ENCODE measurements around the gene NOSIP.
"Not testable (repeated sequence)": the region's sequence is repeated elsewhere in the genome, so short reads cannot be mapped to it uniquely, and the experiment has no call there.

Gene NOSIP

GRCh38 chr19:49580264-49581006 lies at the start of gene NOSIP:
Gene NOSIP (minus strand): TSS chr19:49580556. CDS start chr19:49560691, 19,865 bp downstream.
- peak; percentile 99 for ATAC-seq (replicated peaks; ENCODE audit: extremely low read depth, poor library complexity, severe bottlenecking)
- H3K27me3 Mint-ChIP-seq: no peaks in the 10 kb centered on the region
- DNase-seq (ENCODE audit: low spot score in 2 of 2): peak; percentile 92 to 95
- H3K4me3 Mint-ChIP-seq: peak within 1 kb of the TSS; percentile 93
- no peaks in the 10 kb centered on the region for H3K9me3 Mint-ChIP-seq
- H3K4me1 Mint-ChIP-seq: peaks cover 32% of the 10 kb centered on the region
- H3K27ac Mint-ChIP-seq (ENCODE audit: low read depth): peak within 1 kb of the TSS; percentile 87
- peaks cover 18% of the 10 kb centered on the region for H3K36me3 Mint-ChIP-seq (ENCODE audit: insufficient read depth)

DNA sequence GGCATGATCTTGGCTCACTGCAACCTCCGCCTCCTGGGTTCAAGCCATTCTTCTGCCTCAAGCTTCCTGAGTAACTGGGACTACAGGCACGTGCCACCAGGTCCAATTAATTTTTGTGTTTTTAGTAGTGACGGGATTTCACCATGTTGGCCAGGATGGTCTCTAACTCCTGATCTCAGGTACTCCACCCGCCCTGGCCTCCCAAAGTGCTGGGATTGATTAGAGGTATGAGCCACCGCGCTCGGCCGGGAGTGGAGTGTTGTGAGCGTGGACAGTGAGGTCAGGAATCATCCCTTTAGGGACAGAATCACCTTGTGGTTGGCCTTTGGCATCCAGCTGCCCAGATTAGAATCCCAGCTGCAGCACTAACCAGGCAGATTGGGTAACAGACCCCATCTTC lies 49.3 kb upstream of the NOSIP start:
- Mint-ChIP-seq H3K4me1 (no peaks in the 10 kb centered on the region), H3K36me3 (ENCODE audit: insufficient read depth) (peaks cover 11% of the 10 kb centered on the region), H3K9me3 (no peaks in the 10 kb centered on the region), H3K27me3 (no peaks in the 10 kb centered on the region), H3K27ac (ENCODE audit: low read depth) (no peak overlapping the region), H3K4me3 (no peak overlapping the region)
- no peak for DNase-seq (ENCODE audit: low spot score in 2 of 2)
- ATAC-seq (replicated peaks; ENCODE audit: extremely low read depth, poor library complexity, severe bottlenecking): no peak

DNA sequence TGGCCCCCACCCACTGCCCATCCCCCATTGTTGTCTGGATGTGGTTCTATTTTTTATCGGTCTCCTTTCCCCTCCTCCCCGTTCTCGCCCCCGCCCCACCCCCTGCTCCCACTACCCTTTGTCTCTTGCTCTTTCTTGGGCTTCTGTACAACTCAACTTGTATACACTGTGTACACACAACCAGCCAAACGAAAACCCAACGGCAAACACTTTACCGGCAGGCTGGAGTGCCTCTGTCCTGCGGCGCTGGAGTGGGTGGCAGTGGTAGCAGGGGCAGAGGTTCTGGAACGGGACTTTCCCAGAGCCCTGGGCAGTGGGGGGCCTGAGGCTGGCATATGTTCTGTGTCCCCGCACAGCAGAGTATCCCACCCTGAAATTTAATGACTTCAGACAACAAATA lies 45.9 kb upstream of the NOSIP start:
- Mint-ChIP-seq H3K36me3 (ENCODE audit: insufficient read depth) (peaks cover 17% of the 10 kb centered on the region), H3K4me3 (no peak overlapping the region), H3K27ac (ENCODE audit: low read depth) (no peak overlapping the region), H3K27me3 (no peaks in the 10 kb centered on the region), H3K4me1 (peaks cover 6% of the 10 kb centered on the region), H3K9me3 (no peaks in the 10 kb centered on the region)
- no peak for DNase-seq (ENCODE audit: low spot score in 2 of 2)
- ATAC-seq (replicated peaks; ENCODE audit: extremely low read depth, poor library complexity, severe bottlenecking): no peak

- H3K4me1 Mint-ChIP-seq: peaks cover 6% of the 10 kb centered on the region
- no peak overlapping the region for H3K4me3 Mint-ChIP-seq
- peaks cover 17% of the 10 kb centered on the region for H3K36me3 Mint-ChIP-seq (ENCODE audit: insufficient read depth)
- H3K9me3 Mint-ChIP-seq: no peaks in the 10 kb centered on the region
- no peak overlapping the region for H3K27ac Mint-ChIP-seq (ENCODE audit: low read depth)
- ATAC-seq (replicated peaks; ENCODE audit: extremely low read depth, poor library complexity, severe bottlenecking): no peak
- no peak for DNase-seq (ENCODE audit: low spot score in 2 of 2)
- no peaks in the 10 kb centered on the region for H3K27me3 Mint-ChIP-seq
These were observed 44.9 kb upstream of the NOSIP start for GRCh38 chr19:49624967-49625910.

DNA sequence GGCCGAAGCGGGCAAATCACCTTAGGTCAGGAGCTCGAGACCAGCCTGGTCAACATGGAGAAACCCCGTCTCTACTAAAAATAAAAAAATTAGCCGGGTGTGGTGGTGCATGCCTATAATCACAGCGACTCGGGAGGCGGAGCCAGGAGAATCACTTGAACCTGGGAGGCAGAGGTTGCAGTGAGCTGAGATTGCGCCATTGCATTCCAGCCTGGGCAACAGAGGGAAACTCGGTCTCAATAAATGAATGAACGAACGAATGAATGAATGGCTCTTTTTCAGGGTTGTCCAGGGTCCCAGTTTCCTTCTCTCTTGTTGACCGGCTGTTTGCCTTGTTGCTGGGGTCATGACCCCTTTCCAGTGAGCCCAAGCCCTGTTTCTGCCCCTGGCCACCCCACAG lies 37.5 kb upstream of the NOSIP start:
- not testable (repeated sequence) for DNase-seq (ENCODE audit: low spot score in 2 of 2); ATAC-seq (replicated peaks; ENCODE audit: extremely low read depth, poor library complexity, severe bottlenecking); H3K27me3 Mint-ChIP-seq; H3K4me3 Mint-ChIP-seq; H3K27ac Mint-ChIP-seq (ENCODE audit: low read depth); H3K9me3 Mint-ChIP-seq
- Mint-ChIP-seq H3K4me1 (peaks cover 25% of the 10 kb centered on the region), H3K36me3 (ENCODE audit: insufficient read depth) (peaks cover 52% of the 10 kb centered on the region)

- no peak for DNase-seq (ENCODE audit: low spot score in 2 of 2)
- peaks cover 57% of the 10 kb centered on the region for H3K36me3 Mint-ChIP-seq (ENCODE audit: insufficient read depth)
These were observed 36.6 kb upstream of the NOSIP start for GRCh38 chr19:49616945-49617344.

GRCh38 chr19:49616532-49616931 lies 36.2 kb upstream of the NOSIP start:
- no peaks in the 10 kb centered on the region for H3K9me3 Mint-ChIP-seq
- DNase-seq (ENCODE audit: low spot score in 2 of 2) (no peak), ATAC-seq (replicated peaks; ENCODE audit: extremely low read depth, poor library complexity, severe bottlenecking) (no peak)
- H3K27me3 Mint-ChIP-seq: no peaks in the 10 kb centered on the region
- H3K36me3 Mint-ChIP-seq (ENCODE audit: insufficient read depth): peaks cover 56% of the 10 kb centered on the region
- peaks cover 30% of the 10 kb centered on the region for H3K4me1 Mint-ChIP-seq
- H3K4me3 Mint-ChIP-seq: no peak overlapping the region
- no peak overlapping the region for H3K27ac Mint-ChIP-seq (ENCODE audit: low read depth)

More at GRCh38 chr19:49616945-49617344, 36.6 kb upstream of the NOSIP start:
- Mint-ChIP-seq H3K9me3 (no peaks in the 10 kb centered on the region), H3K4me1 (peaks cover 30% of the 10 kb centered on the region), H3K27ac (ENCODE audit: low read depth) (no peak overlapping the region), H3K4me3 (no peak overlapping the region), H3K27me3 (no peaks in the 10 kb centered on the region)
- no peak for ATAC-seq (replicated peaks; ENCODE audit: extremely low read depth, poor library complexity, severe bottlenecking)

- H3K36me3 Mint-ChIP-seq (ENCODE audit: insufficient read depth): peaks cover 53% of the 10 kb centered on the region
- no peaks in the 10 kb centered on the region for H3K9me3 Mint-ChIP-seq
- no peak overlapping the region for H3K27ac Mint-ChIP-seq (ENCODE audit: low read depth)
- H3K4me3 Mint-ChIP-seq: no peak overlapping the region
- H3K27me3 Mint-ChIP-seq: no peaks in the 10 kb centered on the region
- peaks cover 30% of the 10 kb centered on the region for H3K4me1 Mint-ChIP-seq
- DNase-seq (ENCODE audit: low spot score in 2 of 2) (no peak), ATAC-seq (replicated peaks; ENCODE audit: extremely low read depth, poor library complexity, severe bottlenecking) (no peak)
These were observed 35.5 kb upstream of the NOSIP start for GRCh38 chr19:49615861-49616260.

DNA sequence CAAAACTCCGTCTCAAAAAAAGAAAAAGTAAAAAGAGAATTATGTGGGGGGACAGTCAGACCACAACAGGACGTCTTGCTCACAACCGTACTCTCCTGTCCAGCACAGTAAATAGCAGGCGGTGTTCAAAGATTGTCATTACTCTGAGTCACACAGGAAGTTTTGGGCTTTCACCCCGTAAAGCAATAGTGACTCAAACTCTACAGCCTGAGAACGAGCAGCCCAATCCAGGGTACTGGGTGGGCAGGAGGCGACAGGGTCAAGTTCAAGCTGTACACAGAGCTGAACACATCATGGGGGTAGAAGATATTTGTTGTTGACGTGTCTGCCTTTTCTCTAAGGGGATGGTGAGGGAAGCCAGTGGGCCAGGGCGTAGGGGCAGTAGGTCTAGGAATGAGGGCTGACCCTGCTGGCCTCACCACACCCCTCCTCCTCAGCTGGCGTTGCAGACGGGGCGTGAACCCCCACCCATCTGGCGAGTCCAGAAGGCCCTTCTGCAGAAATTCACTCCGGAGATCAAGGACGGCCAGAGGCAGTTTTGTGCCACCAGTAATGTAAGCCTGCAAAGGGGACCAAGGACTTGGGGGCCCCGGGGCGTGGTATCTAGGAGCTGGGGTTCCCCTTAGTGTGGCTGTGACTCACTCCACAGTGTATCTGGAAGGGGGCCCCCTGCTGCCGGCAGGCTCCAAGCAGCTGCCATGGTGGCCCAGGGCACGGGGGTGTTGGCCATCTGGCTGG lies 33.9 kb upstream of the NOSIP start:
- Mint-ChIP-seq H3K4me1 (peaks cover 30% of the 10 kb centered on the region), H3K27me3 (no peaks in the 10 kb centered on the region), H3K4me3 (peak overlapping the region; percentile 10), H3K9me3 (no peaks in the 10 kb centered on the region), H3K27ac (ENCODE audit: low read depth) (peak overlapping the region; percentile 92), H3K36me3 (ENCODE audit: insufficient read depth) (peaks cover 51% of the 10 kb centered on the region)
- no peak for DNase-seq (ENCODE audit: low spot score in 2 of 2)
- peak; percentile 72 for ATAC-seq (replicated peaks; ENCODE audit: extremely low read depth, poor library complexity, severe bottlenecking)

- no peak for ATAC-seq (replicated peaks; ENCODE audit: extremely low read depth, poor library complexity, severe bottlenecking)
- peaks cover 50% of the 10 kb centered on the region for H3K36me3 Mint-ChIP-seq (ENCODE audit: insufficient read depth)
- no peak for DNase-seq (ENCODE audit: low spot score in 2 of 2)
These were observed 33.0 kb upstream of the NOSIP start for GRCh38 chr19:49613374-49613773.

DNA sequence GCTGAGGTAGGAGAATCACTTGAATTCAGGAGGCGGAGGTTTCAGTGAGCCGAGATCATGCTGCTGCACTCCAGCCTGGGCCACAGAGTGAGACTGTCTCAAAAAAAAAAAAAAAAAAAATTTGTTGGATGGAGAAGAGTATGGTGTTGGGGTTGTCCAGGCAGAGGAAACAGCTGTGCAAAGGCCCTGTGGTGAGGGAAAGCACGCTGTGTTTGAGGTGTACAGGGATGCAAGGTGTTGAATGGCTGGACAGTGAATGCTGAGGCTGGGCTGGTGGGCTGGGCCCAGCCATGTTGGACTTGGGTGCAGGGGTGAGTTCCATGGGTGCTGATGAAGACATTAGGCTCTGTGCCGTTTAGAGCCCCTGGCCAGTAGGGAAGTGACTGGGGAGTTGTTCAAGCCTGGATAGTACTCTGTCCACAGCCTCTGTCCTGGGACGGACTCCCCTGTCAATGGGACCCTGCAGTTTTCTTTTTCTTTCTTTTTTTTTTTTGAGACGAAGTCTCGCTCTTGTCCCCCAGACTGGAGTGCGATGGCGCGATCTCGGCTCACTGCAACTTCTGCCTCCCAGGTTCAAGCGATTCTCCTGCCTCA lies 29.2 kb upstream of the NOSIP start:
- ATAC-seq (replicated peaks; ENCODE audit: extremely low read depth, poor library complexity, severe bottlenecking) (no peak), DNase-seq (ENCODE audit: low spot score in 2 of 2) (no peak)
- Mint-ChIP-seq H3K9me3 (no peaks in the 10 kb centered on the region), H3K4me1 (peaks cover 24% of the 10 kb centered on the region), H3K27ac (ENCODE audit: low read depth) (no peak overlapping the region), H3K4me3 (no peak overlapping the region), H3K27me3 (no peaks in the 10 kb centered on the region), H3K36me3 (ENCODE audit: insufficient read depth) (peaks cover 51% of the 10 kb centered on the region)

More at GRCh38 chr19:49613374-49613773, 33.0 kb upstream of the NOSIP start:
- H3K4me1 Mint-ChIP-seq: peaks cover 24% of the 10 kb centered on the region
- H3K27me3 Mint-ChIP-seq: no peaks in the 10 kb centered on the region
- no peak overlapping the region for H3K4me3 Mint-ChIP-seq
- H3K9me3 Mint-ChIP-seq: no peaks in the 10 kb centered on the region
- H3K27ac Mint-ChIP-seq (ENCODE audit: low read depth): peak overlapping the region; percentile 92

DNA sequence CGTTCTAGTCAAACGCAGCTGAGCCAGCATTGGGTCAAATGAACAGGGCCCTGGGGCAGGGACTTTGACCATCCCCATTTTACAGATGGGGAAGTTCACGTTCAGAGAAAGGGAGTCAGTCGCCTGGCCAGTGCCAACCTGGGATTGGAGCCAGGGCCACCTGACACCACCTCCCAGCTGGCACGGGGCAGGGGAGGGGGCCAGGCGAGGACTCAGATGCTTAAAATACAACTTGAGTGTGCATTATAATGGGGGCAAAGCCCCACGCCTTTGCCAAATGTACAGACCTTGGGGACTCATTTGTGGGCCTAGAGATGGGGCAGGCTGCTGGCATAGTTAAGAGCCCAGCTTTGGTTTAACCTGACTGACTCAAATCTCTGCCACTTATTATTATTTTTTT lies 25.2 kb upstream of the NOSIP start:
- H3K27me3 Mint-ChIP-seq: no peaks in the 10 kb centered on the region
- peaks cover 52% of the 10 kb centered on the region for H3K36me3 Mint-ChIP-seq (ENCODE audit: insufficient read depth)
- DNase-seq (ENCODE audit: low spot score in 2 of 2) (no peak), ATAC-seq (replicated peaks; ENCODE audit: extremely low read depth, poor library complexity, severe bottlenecking) (no peak)
- peaks cover 10% of the 10 kb centered on the region for H3K4me1 Mint-ChIP-seq
- H3K4me3 Mint-ChIP-seq: no peak overlapping the region
- no peak overlapping the region for H3K27ac Mint-ChIP-seq (ENCODE audit: low read depth)
- no peaks in the 10 kb centered on the region for H3K9me3 Mint-ChIP-seq
